OCI-LY1 (cell line): ENCODE measurements around the gene MED13.
"Not testable (repeated sequence)": the region's sequence is repeated elsewhere in the genome, so short reads cannot be mapped to it uniquely, and the experiment has no call there.

Experiments used
- H2AFZ ChIP-seq: fragments of 200-600 bp; sonication (generic), shearing (Covaris generic); 2 replicates; pipeline ENCODE4 v1.6.0; 2014; ENCODE audit warnings: antibody characterized with exemption, mild to moderate bottlenecking, low read length
- H3F3A ChIP-seq: fragments of 200-600 bp; sonication (generic), shearing (Covaris generic); 2 replicates; pipeline ENCODE4 v1.6.0; 2014; ENCODE audit warnings: mild to moderate bottlenecking, antibody characterized with exemption, low read length, moderate library complexity; ENCODE audit not compliant: insufficient read depth
- H3K27ac ChIP-seq: fragments of 200-600 bp; sonication (generic); 2 replicates; pipeline ENCODE4 v1.5.1; 2014; ENCODE audit warnings: low read length, mixed run types, mild to moderate bottlenecking, low read depth; ENCODE audit not compliant: poor library complexity, severe bottlenecking
- H3K27me3 ChIP-seq: fragments of 200-600 bp; sonication (generic); 2 replicates; pipeline ENCODE4 v1.6.0; 2014; ENCODE audit warnings: antibody characterized with exemption, mild to moderate bottlenecking, low read length, moderate library complexity; ENCODE audit not compliant: insufficient read depth
- H3K36me3 ChIP-seq: fragments of 200-600 bp; sonication (generic); 2 replicates; pipeline ENCODE4 v1.6.1; 2014; ENCODE audit warnings: mild to moderate bottlenecking, antibody characterized with exemption, low read length, moderate library complexity, mixed read lengths; ENCODE audit not compliant: insufficient read depth
- H3K4me1 ChIP-seq: fragments of 200-600 bp; sonication (generic); 2 replicates; pipeline ENCODE4 v1.5.1; 2014; ENCODE audit warnings: mild to moderate bottlenecking, low read length, moderate library complexity; ENCODE audit not compliant: insufficient read depth, severe bottlenecking
- H3K4me2 ChIP-seq: fragments of 200-600 bp; sonication (generic), shearing (Covaris generic); 2 replicates; pipeline ENCODE4 v1.6.1; 2014; ENCODE audit warnings: low read length
- H3K4me3 ChIP-seq: fragments of 200-600 bp; sonication (generic); 2 replicates; pipeline ENCODE4 v1.5.1; 2014; ENCODE audit warnings: low read length, low read depth, mild to moderate bottlenecking, mixed read lengths; ENCODE audit not compliant: poor library complexity, severe bottlenecking
- H3K79me2 ChIP-seq: fragments of 200-600 bp; shearing (Covaris generic); 2 replicates; pipeline ENCODE4 v1.6.1; 2016; ENCODE audit warnings: mixed run types, low read length, mixed read lengths; ENCODE audit not compliant: insufficient read depth
- H3K9ac ChIP-seq: fragments of 200-600 bp; sonication (generic), shearing (Covaris generic); 2 replicates; pipeline ENCODE4 v1.6.1; 2014; ENCODE audit warnings: mild to moderate bottlenecking, low read length, mixed read lengths
- H3K9me2 ChIP-seq: fragments of 200-600 bp; sonication (generic), shearing (Covaris generic); 2 replicates; pipeline ENCODE4 v1.6.1; 2014; ENCODE audit warnings: low read depth, mild to moderate bottlenecking, low read length, mixed read lengths
- H3K9me3 ChIP-seq: fragments of 200-600 bp; shearing (Covaris generic); 2 replicates; pipeline ENCODE4 v1.6.1; 2014; ENCODE audit warnings: low read length, mixed read lengths
- H4K20me1 ChIP-seq: fragments of 200-600 bp; sonication (generic), shearing (Covaris generic); 2 replicates; pipeline ENCODE4 v1.6.0; 2016; ENCODE audit warnings: mild to moderate bottlenecking, low read length; ENCODE audit not compliant: insufficient read depth
- CTCF ChIP-seq: fragments of 200-600 bp; sonication (generic), shearing (Covaris generic); IDR thresholded peaks from 2 replicates; pipeline ENCODE4 v1.5.1; 2017; ENCODE audit warnings: mild to moderate bottlenecking, antibody characterized with exemption, low read length, moderate library complexity, mixed read lengths
- EZH2 ChIP-seq: fragments of 200-600 bp; sonication (generic), shearing (Covaris generic); IDR thresholded peaks from 2 replicates; pipeline ENCODE4 v1.8.0; 2017; ENCODE audit warnings: borderline replicate concordance, mixed run types, mild to moderate bottlenecking, antibody characterized with exemption, low read length, moderate library complexity, mixed read lengths

Gene MED13

DNA sequence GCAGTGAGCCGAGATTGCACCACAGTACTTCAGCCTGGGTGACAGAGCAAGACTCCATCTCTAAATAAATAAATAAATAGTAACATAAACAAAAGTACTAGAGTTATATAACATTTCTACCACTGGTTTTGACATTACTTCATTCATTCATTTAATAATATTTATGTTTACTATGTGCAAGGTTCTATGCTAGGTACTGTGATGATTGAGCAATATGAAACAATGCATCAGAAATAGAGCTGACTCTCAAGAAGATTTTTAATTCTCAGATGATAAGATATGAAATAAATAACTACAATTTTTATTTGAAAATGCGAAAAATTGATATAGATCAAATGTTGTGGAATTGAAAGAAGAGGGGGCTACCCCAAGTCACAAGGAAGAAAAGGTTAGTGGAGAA is 8.9 kb upstream of the MED13 start:
- no peaks in the 10 kb centered on the region for H3K4me1 ChIP-seq
- no peak overlapping the region for H3K9ac ChIP-seq
- H3K4me2 ChIP-seq = no peak overlapping the region
- no peaks in the 10 kb centered on the region for H3K9me2 ChIP-seq
- no peaks in the 10 kb centered on the region; the same call in 1 of the 2 replicates for H3K27me3 ChIP-seq
- H2AFZ ChIP-seq = no peak overlapping the region
- TF ChIP-seq EZH2 = no peak
- no peak for TF ChIP-seq CTCF
- no peaks in the 10 kb centered on the region for H3K79me2 ChIP-seq
- no peak overlapping the region for H3K27ac ChIP-seq
- H3K9me3 ChIP-seq = no peaks in the 10 kb centered on the region
- H3K36me3 ChIP-seq = no peaks in the 10 kb centered on the region; the same call in 1 of the 2 replicates
- H3K4me3 ChIP-seq = no peak overlapping the region
- H4K20me1 ChIP-seq = no peaks in the 10 kb centered on the region
- H3F3A ChIP-seq = no peaks in the 10 kb centered on the region

DNA sequence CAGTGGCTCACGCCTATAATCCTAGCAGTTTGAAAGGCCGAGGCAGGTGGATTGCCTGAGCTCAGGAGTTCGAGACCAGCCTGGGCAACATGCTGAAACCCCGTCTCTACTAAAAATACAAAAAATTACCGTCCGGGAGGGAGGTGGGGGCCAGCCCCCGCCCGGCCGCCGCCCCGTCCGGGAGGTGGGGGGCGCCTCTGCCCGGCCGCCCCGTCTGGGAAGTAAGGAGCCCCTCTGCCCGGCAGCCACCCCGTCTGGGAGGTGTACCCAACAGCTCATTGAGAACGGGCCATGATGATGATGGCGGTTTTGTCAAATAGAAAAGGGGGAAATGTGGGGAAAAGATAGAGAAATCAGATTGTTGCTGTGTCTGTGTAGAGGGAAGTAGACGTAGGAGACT is 7.8 kb upstream of the MED13 start:
- H3K36me3 ChIP-seq, H3K27me3 ChIP-seq, H3K9ac ChIP-seq, H3F3A ChIP-seq, H3K9me3 ChIP-seq, H3K27ac ChIP-seq, H3K4me3 ChIP-seq, H3K4me1 ChIP-seq, H3K79me2 ChIP-seq, H4K20me1 ChIP-seq, H3K4me2 ChIP-seq, H2AFZ ChIP-seq, H3K9me2 ChIP-seq: not testable (repeated sequence)

DNA sequence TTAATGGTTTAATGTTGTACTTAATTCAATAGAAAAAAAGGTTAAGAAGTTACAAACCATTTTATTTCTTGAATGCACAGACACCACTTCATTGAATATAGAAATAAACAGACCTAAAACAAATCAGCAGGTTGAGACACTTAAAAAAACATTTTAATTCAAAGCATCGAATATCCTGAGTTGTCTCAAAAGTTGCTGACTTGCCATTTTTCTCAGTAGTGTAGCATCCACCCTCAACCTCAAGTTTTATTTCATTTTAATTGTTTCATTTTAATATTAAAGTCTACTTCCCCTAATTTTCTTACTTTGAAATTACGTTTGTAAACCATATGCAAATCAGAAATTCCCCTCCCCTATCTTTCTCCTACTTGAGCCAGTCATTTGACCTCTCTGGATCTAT is 5.8 kb upstream of the MED13 start:
- no peaks in the 10 kb centered on the region for H3K9me2 ChIP-seq
- no peak overlapping the region for H3K4me3 ChIP-seq
- H3K9me3 ChIP-seq = no peaks in the 10 kb centered on the region
- TF ChIP-seq EZH2 (no peak), CTCF (no peak)
- H3K4me2 ChIP-seq = no peak overlapping the region
- peaks cover 4% of the 10 kb centered on the region for H3K4me1 ChIP-seq
- H4K20me1 ChIP-seq = no peaks in the 10 kb centered on the region
- H3K9ac ChIP-seq = no peak overlapping the region
- H3K27me3 ChIP-seq = no peaks in the 10 kb centered on the region
- no peaks in the 10 kb centered on the region for H3K79me2 ChIP-seq
- H3K36me3 ChIP-seq = no peaks in the 10 kb centered on the region
- no peaks in the 10 kb centered on the region for H3F3A ChIP-seq
- no peak overlapping the region for H3K27ac ChIP-seq
- no peak overlapping the region for H2AFZ ChIP-seq
